ENCODE measurements around the gene DAZAP1.

DAZAP1 gene

GRCh38 chr19:1387684-1388636 is 19.4 kb upstream of the DAZAP1 start:
- no peak for TF ChIP-seq CTCF (IDR thresholded peaks at IDR 0.05; ENCODE audit: low read depth, low read length, missing control alignments)
- no peak overlapping the region for H3K4me3 ChIP-seq (ENCODE audit: low read depth, low read length)
- in situ Hi-C loops (cut with HindIII; ENCODE audit: low sequenced_read_pairs) = no loop called here
- no peak for DNase-seq (ENCODE audit: low read depth)

- DNase-seq (ENCODE audit: low read depth) = no peak
- no peak overlapping the region for H3K4me3 ChIP-seq (ENCODE audit: low read depth, low read length)
- in situ Hi-C loops (cut with HindIII; ENCODE audit: low sequenced_read_pairs) = no loop called here
- TF ChIP-seq CTCF (IDR thresholded peaks at IDR 0.05; ENCODE audit: low read depth, low read length, missing control alignments) = no peak
Measured at GRCh38 chr19:1388637-1389026, 18.8 kb upstream of the DAZAP1 start.

- in situ Hi-C loops (cut with HindIII; ENCODE audit: low sequenced_read_pairs) = no loop called here
- no peak for DNase-seq (ENCODE audit: low read depth)
- H3K4me3 ChIP-seq (ENCODE audit: low read depth, low read length) = no peak overlapping the region
- no peak for TF ChIP-seq CTCF (IDR thresholded peaks at IDR 0.05; ENCODE audit: low read depth, low read length, missing control alignments)
Measured at GRCh38 chr19:1389033-1389940, 18.1 kb upstream of the DAZAP1 start.

GRCh38 chr19:1390890-1391423 is 16.4 kb upstream of the DAZAP1 start:
- in situ Hi-C loops (cut with HindIII; ENCODE audit: low sequenced_read_pairs) = no loop called here
- TF ChIP-seq CTCF (IDR thresholded peaks at IDR 0.05; ENCODE audit: low read depth, low read length, missing control alignments) = no peak

GRCh38 chr19:1392407-1392806 is 15.0 kb upstream of the DAZAP1 start:
- in situ Hi-C loops (cut with HindIII; ENCODE audit: low sequenced_read_pairs) = no loop called here
- no peak for DNase-seq (ENCODE audit: low read depth)
- TF ChIP-seq CTCF (IDR thresholded peaks at IDR 0.05; ENCODE audit: low read depth, low read length, missing control alignments) = no peak
- H3K4me3 ChIP-seq (ENCODE audit: low read depth, low read length) = no peak overlapping the region

More at GRCh38 chr19:1390890-1391423, 16.4 kb upstream of the DAZAP1 start:
- DNase-seq (ENCODE audit: low read depth) = no peak
- no peak overlapping the region for H3K4me3 ChIP-seq (ENCODE audit: low read depth, low read length)

GRCh38 chr19:1392939-1393530 is 14.4 kb upstream of the DAZAP1 start:
- in situ Hi-C loops (cut with HindIII; ENCODE audit: low sequenced_read_pairs) = no loop called here

More at GRCh38 chr19:1392939-1393530, 14.4 kb upstream of the DAZAP1 start:
- H3K4me3 ChIP-seq (ENCODE audit: low read depth, low read length) = no peak overlapping the region
- no peak for DNase-seq (ENCODE audit: low read depth)
- no peak for TF ChIP-seq CTCF (IDR thresholded peaks at IDR 0.05; ENCODE audit: low read depth, low read length, missing control alignments)
